Left cardiac atrium (tissue), 4 donors: ENCODE measurements around the gene TDRD12. TPM values are rescaled to one million over a fixed set of nuclear protein-coding genes. Genes with fewer than 3 reads are reported as not detected.
"Not testable (repeated sequence)": the region's sequence is repeated elsewhere in the genome, so short reads cannot be mapped to it uniquely, and the experiment has no call there.

ENCODE experiments used
- ATAC-seq, 2 donors: fragments of 200-7000 bp; cut with Tn5 transposase; one replicate each; pipeline ENCODE4 v1.9.1; 2020; ENCODE audit warnings: mild to moderate bottlenecking in 2 of 2, moderate library complexity in 2 of 2
- DNase-seq: peaks from one replicate; pipeline ENCODE4 v3.0.0-alpha.2; 2020
- intact Hi-C, 2 donors: fragments of 100-400 bp; cut with DNase I; formaldehyde crosslinking; loops; one replicate each; pipeline versions ENCODE4 v1.14.1 to v1.15.1; 2022 to 2023
- total RNA-seq, 2 donors: library from RNA; stranded (reverse); fragmentation: NEBNext Ultra II Directional; extraction: Animal tissue kit (Norgen Biotek cat#: 25700); gene quantifications; one replicate each; pipeline ENCODE4 v1.2.1, GENCODE V29; 2021
- donor health status: DM: no; HTN: yes; CAD: no.
- donor health status: DM: no; HTN: yes; CAD: no; lungs with severe emphysema.
- donor health status: DM: yes; HTN: yes; CAD: no.
- donor health status: Dilated cardiomyopathy.

TDRD12 gene
- total RNA-seq, 2 donors from 2014 or later = 0.24 TPM; not detected in 1

- intact Hi-C loops = no loop called here
- DNase-seq (peak; percentile 89), ATAC-seq (peak; percentile 94 to 95)
Measured at GRCh38 chr19:32691291-32691951, 28.1 kb upstream of the TDRD12 start, which contains the start of gene NUDT19. TSS of gene NUDT19 (plus strand) at chr19:32691821. CDS start at chr19:32691961, 140 bp downstream.

- intact Hi-C loops = no loop called here
- ATAC-seq = peak; percentile 86 to 91
- peak; percentile 71 for DNase-seq
Measured at GRCh38 chr19:32691952-32692726, 27.4 kb upstream of the TDRD12 start.

- DNase-seq (no peak), ATAC-seq (peak in 1 of 2 donors; percentile 19)
- intact Hi-C loops = no loop called here
Measured at GRCh38 chr19:32692727-32693061, 26.9 kb upstream of the TDRD12 start.

GRCh38 chr19:32693151-32694108 lies 26.1 kb upstream of the TDRD12 start:
- ATAC-seq, intact Hi-C loops, DNase-seq: not testable (repeated sequence)

- ATAC-seq, intact Hi-C loops, DNase-seq: not testable (repeated sequence)
Measured at GRCh38 chr19:32694316-32694715, 25.3 kb upstream of the TDRD12 start.

- intact Hi-C loops, DNase-seq, ATAC-seq: not testable (repeated sequence)
Measured at GRCh38 chr19:32694851-32695250, 24.7 kb upstream of the TDRD12 start.

- DNase-seq, intact Hi-C loops, ATAC-seq: not testable (repeated sequence)
Measured at GRCh38 chr19:32695506-32695905, 24.1 kb upstream of the TDRD12 start.

GRCh38 chr19:32696771-32697170 lies 22.8 kb upstream of the TDRD12 start:
- intact Hi-C loops, ATAC-seq, DNase-seq: not testable (repeated sequence)

- intact Hi-C loops, ATAC-seq, DNase-seq: not testable (repeated sequence)
Measured at GRCh38 chr19:32700129-32700528, 19.4 kb upstream of the TDRD12 start.

GRCh38 chr19:32702010-32702409 lies 17.6 kb upstream of the TDRD12 start:
- no peak for DNase-seq
- intact Hi-C loops = no loop called here
- no peak for ATAC-seq

GRCh38 chr19:32704006-32704405 lies 15.6 kb upstream of the TDRD12 start:
- intact Hi-C loops, ATAC-seq, DNase-seq: not testable (repeated sequence)

GRCh38 chr19:32708457-32708856 lies 11.1 kb upstream of the TDRD12 start:
- intact Hi-C loops = no loop called here
- no peak for DNase-seq
- no peak for ATAC-seq

- no peak for DNase-seq
- intact Hi-C loops = no loop called here
- ATAC-seq = no peak
Measured at GRCh38 chr19:32709032-32709431, 10.5 kb upstream of the TDRD12 start.

- intact Hi-C loops = no loop called here
- ATAC-seq = no peak
- DNase-seq = no peak
Measured at GRCh38 chr19:32711747-32712146, 7.8 kb upstream of the TDRD12 start.

- intact Hi-C loops, DNase-seq, ATAC-seq: not testable (repeated sequence)
Measured at GRCh38 chr19:32716203-32716602, 3.4 kb upstream of the TDRD12 start.

GRCh38 chr19:32717496-32717895 lies 2.1 kb upstream of the TDRD12 start:
- intact Hi-C loops = no loop called here
- no peak for ATAC-seq
- no peak for DNase-seq

GRCh38 chr19:32718286-32718685 lies 1.3 kb upstream of the TDRD12 start:
- intact Hi-C loops = no loop called here
- DNase-seq (no peak), ATAC-seq (no peak)

GRCh38 chr19:32720216-32720935 lies 809 bp downstream of the TDRD12 start:
- ATAC-seq = no peak

GRCh38 chr19:32720936-32721250 lies 1.3 kb downstream of the TDRD12 start:
- ATAC-seq (no peak), DNase-seq (no peak)
- intact Hi-C loops = no loop called here

More at GRCh38 chr19:32720216-32720935, 809 bp downstream of the TDRD12 start:
- DNase-seq = no peak
- intact Hi-C loops = no loop called here
